HCT116 (cell line): ENCODE data around the gene CARS1.

ENCODE experiments used
- EZH2phosphoT487 ChIP-seq: fragments of 200-600 bp; IDR thresholded peaks from 2 replicates; pipeline ENCODE4 v1.6.1; 2018; ENCODE audit warnings: antibody characterized with exemption, borderline replicate concordance
- JUND ChIP-seq: IDR thresholded peaks from 2 replicates; pipeline ENCODE4 v1.6.1; 2012
- POLR2A ChIP-seq: IDR thresholded peaks from 2 replicates; pipeline ENCODE4 v1.7.0; 2011; ENCODE audit warnings: borderline replicate concordance; ENCODE audit not compliant: insufficient read depth, insufficient read length; ENCODE audit errors: extremely low read depth
- ZFX ChIP-seq: fragments of 450-650 bp; IDR thresholded peaks from 2 replicates; pipeline ENCODE4 v1.6.1; 2017
- TF ChIP-seq, protein P1 (sequence below), 3 experiments: fragments of 200-600 bp in 1 of 3; sonication (generic) in 1 of 3; IDR thresholded peaks in 2 of 3; conservative IDR thresholded peaks in 1 of 3; 2 replicates each; pipeline ENCODE4 v1.5.1; 2012 to 2017; ENCODE audit warnings: low read depth in 2 of 3, low read length in 2 of 3, antibody characterized with exemption in 1 of 3, borderline replicate concordance in 1 of 3, control low read depth in 1 of 3, mild to moderate bottlenecking in 1 of 3, mixed read lengths in 1 of 3, mixed run types in 1 of 3, moderate library complexity in 1 of 3; ENCODE audit not compliant: insufficient read depth in 1 of 3
- TF ChIP-seq, protein P2 (sequence below): IDR thresholded peaks from 2 replicates; pipeline ENCODE4 v1.6.1; 2012
- TF ChIP-seq, protein P3 (sequence below): IDR thresholded peaks from 2 replicates; pipeline ENCODE4 v1.6.1; 2012

DNA sequence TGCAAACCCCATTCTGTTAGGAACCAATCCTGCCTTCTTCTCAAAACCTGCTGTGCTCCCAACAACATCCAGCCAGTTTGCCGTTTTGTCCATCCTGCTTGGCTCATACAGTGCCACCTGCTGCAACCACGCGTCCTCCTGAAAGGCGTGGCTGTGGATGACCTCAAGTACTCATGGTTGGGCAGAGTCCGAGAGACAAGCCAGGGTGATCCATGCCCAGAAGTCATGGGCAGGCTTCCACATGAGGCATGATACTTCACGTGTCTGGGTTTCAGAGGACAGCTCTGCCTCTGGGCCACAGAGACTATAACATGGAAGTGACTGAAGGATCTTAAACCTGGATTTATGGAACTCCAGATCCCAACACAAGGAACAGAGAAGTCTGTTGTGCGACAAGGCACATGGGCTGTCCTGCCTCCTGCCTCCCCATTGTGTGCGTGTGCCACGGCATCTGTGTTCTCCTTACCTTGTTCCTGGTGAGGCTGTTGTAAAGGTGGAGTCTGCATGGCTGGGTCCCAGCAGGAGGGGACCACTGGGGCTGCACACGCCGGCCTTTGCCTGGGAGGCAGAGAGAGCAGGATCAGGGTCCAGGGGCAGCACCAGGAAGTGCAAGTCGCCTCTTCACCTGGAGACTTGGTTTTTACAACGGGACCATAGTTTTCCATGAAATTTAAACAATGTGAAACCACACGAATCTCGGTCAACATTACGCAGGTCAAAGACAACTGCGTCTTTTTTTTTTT is 15.4 kb downstream of the CARS1 start:
- TF ChIP-seq, protein P1, sequence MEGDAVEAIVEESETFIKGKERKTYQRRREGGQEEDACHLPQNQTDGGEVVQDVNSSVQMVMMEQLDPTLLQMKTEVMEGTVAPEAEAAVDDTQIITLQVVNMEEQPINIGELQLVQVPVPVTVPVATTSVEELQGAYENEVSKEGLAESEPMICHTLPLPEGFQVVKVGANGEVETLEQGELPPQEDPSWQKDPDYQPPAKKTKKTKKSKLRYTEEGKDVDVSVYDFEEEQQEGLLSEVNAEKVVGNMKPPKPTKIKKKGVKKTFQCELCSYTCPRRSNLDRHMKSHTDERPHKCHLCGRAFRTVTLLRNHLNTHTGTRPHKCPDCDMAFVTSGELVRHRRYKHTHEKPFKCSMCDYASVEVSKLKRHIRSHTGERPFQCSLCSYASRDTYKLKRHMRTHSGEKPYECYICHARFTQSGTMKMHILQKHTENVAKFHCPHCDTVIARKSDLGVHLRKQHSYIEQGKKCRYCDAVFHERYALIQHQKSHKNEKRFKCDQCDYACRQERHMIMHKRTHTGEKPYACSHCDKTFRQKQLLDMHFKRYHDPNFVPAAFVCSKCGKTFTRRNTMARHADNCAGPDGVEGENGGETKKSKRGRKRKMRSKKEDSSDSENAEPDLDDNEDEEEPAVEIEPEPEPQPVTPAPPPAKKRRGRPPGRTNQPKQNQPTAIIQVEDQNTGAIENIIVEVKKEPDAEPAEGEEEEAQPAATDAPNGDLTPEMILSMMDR (IDR thresholded peaks at IDR 0.05 in 2 of 3, conservative IDR thresholded peaks at IDR 0.05 in 1 of 3; ENCODE audit: borderline replicate concordance in 1 of 3, insufficient read depth in 1 of 3, low read depth in 2 of 3, low read length in 2 of 3), result no peak
- TF ChIP-seq, protein P2, sequence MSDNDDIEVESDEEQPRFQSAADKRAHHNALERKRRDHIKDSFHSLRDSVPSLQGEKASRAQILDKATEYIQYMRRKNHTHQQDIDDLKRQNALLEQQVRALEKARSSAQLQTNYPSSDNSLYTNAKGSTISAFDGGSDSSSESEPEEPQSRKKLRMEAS, result no peak
- TF ChIP-seq POLR2A (no peak), JUND (no peak), EZH2phosphoT487 (no peak), ZFX (no peak)
- TF ChIP-seq, protein P3, sequence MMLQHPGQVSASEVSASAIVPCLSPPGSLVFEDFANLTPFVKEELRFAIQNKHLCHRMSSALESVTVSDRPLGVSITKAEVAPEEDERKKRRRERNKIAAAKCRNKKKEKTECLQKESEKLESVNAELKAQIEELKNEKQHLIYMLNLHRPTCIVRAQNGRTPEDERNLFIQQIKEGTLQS, result no peak
